DND-41 (cell line): Measurements from ENCODE around the gene NDUFB6.

Experiments
- CTCF ChIP-seq: IDR thresholded peaks from 2 replicates; pipeline ENCODE4 v1.5.1; 2012; ENCODE audit warnings: borderline replicate concordance, low read length, moderate library complexity, mild to moderate bottlenecking; ENCODE audit not compliant: poor library complexity, severe bottlenecking; ENCODE audit errors: extremely low read depth
- EZH2 ChIP-seq: IDR thresholded peaks from 3 replicates; pipeline ENCODE4 v1.6.1; 2012; ENCODE audit warnings: borderline replicate concordance, low read depth, mild to moderate bottlenecking, moderate library complexity, low read length, inconsistent platforms; ENCODE audit not compliant: severe bottlenecking

GRCh38 chr9:32570262-32570661 is 2.7 kb downstream of the NDUFB6 start:
- TF ChIP-seq CTCF (no peak), EZH2 (no peak)
